Measurements from ENCODE around the gene CNTN2. TPM values are rescaled to one million over a fixed set of nuclear protein-coding genes. Genes with fewer than 3 reads are reported as not detected.

Gene CNTN2
- total RNA-seq, 1 donor, result not detected

- H3K27ac ChIP-seq (ENCODE audit: low read depth, low read length), result no peak overlapping the region
- no peaks in the 10 kb centered on the region for H3K4me1 ChIP-seq (ENCODE audit: insufficient read depth, low read length)
- H3K36me3 ChIP-seq (ENCODE audit: insufficient read depth, low read length), result no peaks in the 10 kb centered on the region
- no peak overlapping the region for H2AFZ ChIP-seq (ENCODE audit: low read length)
- no peaks in the 10 kb centered on the region for H3K79me2 ChIP-seq (ENCODE audit: insufficient read depth, low read length)
- H3K9me3 ChIP-seq (ENCODE audit: low read depth, low read length), result no peaks in the 10 kb centered on the region
- no peak for TF ChIP-seq CTCF (IDR thresholded peaks at IDR 0.05; ENCODE audit: extremely low read depth, low read depth, low read length)
- H3K4me2 ChIP-seq (ENCODE audit: insufficient read depth, low read length), result no peak overlapping the region
- peaks cover 34% of the 10 kb centered on the region for H3K27me3 ChIP-seq (ENCODE audit: insufficient read depth, low read length)
- no peak for DNase-seq (ENCODE audit: insufficient read length, low spot score, missing footprints)
- H3K4me3 ChIP-seq (ENCODE audit: insufficient read depth, low read length), result no peak overlapping the region
- no peaks in the 10 kb centered on the region for H4K20me1 ChIP-seq (ENCODE audit: insufficient read depth, low read length)
Observed at GRCh38 chr1:205028390-205028789, 14.6 kb upstream of the CNTN2 start.

GRCh38 chr1:205028924-205029323 lies 14.1 kb upstream of the CNTN2 start:
- Histone ChIP-seq H3K4me3 (ENCODE audit: insufficient read depth, low read length) (no peak overlapping the region), H4K20me1 (ENCODE audit: insufficient read depth, low read length) (no peaks in the 10 kb centered on the region), H2AFZ (ENCODE audit: low read length) (no peak overlapping the region), H3K36me3 (ENCODE audit: insufficient read depth, low read length) (no peaks in the 10 kb centered on the region), H3K4me1 (ENCODE audit: insufficient read depth, low read length) (no peaks in the 10 kb centered on the region), H3K79me2 (ENCODE audit: insufficient read depth, low read length) (no peaks in the 10 kb centered on the region), H3K9me3 (ENCODE audit: low read depth, low read length) (no peaks in the 10 kb centered on the region), H3K4me2 (ENCODE audit: insufficient read depth, low read length) (no peak overlapping the region), H3K27me3 (ENCODE audit: insufficient read depth, low read length) (peaks cover 34% of the 10 kb centered on the region), H3K27ac (ENCODE audit: low read depth, low read length) (no peak overlapping the region)
- TF ChIP-seq CTCF (IDR thresholded peaks at IDR 0.05; ENCODE audit: extremely low read depth, low read depth, low read length), result no peak
- DNase-seq (ENCODE audit: insufficient read length, low spot score, missing footprints), result no peak

- Histone ChIP-seq H3K4me2 (ENCODE audit: insufficient read depth, low read length) (no peak overlapping the region), H3K4me1 (ENCODE audit: insufficient read depth, low read length) (no peaks in the 10 kb centered on the region), H3K79me2 (ENCODE audit: insufficient read depth, low read length) (no peaks in the 10 kb centered on the region), H3K27me3 (ENCODE audit: insufficient read depth, low read length) (peaks cover 34% of the 10 kb centered on the region), H3K9me3 (ENCODE audit: low read depth, low read length) (no peaks in the 10 kb centered on the region), H4K20me1 (ENCODE audit: insufficient read depth, low read length) (no peaks in the 10 kb centered on the region), H2AFZ (ENCODE audit: low read length) (no peak overlapping the region), H3K4me3 (ENCODE audit: insufficient read depth, low read length) (no peak overlapping the region), H3K27ac (ENCODE audit: low read depth, low read length) (no peak overlapping the region), H3K36me3 (ENCODE audit: insufficient read depth, low read length) (no peaks in the 10 kb centered on the region)
- no peak for DNase-seq (ENCODE audit: insufficient read length, low spot score, missing footprints)
- no peak for TF ChIP-seq CTCF (IDR thresholded peaks at IDR 0.05; ENCODE audit: extremely low read depth, low read depth, low read length)
Observed at GRCh38 chr1:205030241-205030640, 12.8 kb upstream of the CNTN2 start.

- peaks cover 34% of the 10 kb centered on the region for H3K27me3 ChIP-seq (ENCODE audit: insufficient read depth, low read length)
- H3K27ac ChIP-seq (ENCODE audit: low read depth, low read length), result no peak overlapping the region
- H3K4me2 ChIP-seq (ENCODE audit: insufficient read depth, low read length), result no peak overlapping the region
- no peaks in the 10 kb centered on the region for H3K4me1 ChIP-seq (ENCODE audit: insufficient read depth, low read length)
- no peaks in the 10 kb centered on the region for H3K79me2 ChIP-seq (ENCODE audit: insufficient read depth, low read length)
- DNase-seq (ENCODE audit: insufficient read length, low spot score, missing footprints), result no peak
- H4K20me1 ChIP-seq (ENCODE audit: insufficient read depth, low read length), result no peaks in the 10 kb centered on the region
- H3K4me3 ChIP-seq (ENCODE audit: insufficient read depth, low read length), result no peak overlapping the region
- no peak overlapping the region for H2AFZ ChIP-seq (ENCODE audit: low read length)
- no peaks in the 10 kb centered on the region for H3K36me3 ChIP-seq (ENCODE audit: insufficient read depth, low read length)
- no peak for TF ChIP-seq CTCF (IDR thresholded peaks at IDR 0.05; ENCODE audit: extremely low read depth, low read depth, low read length)
- H3K9me3 ChIP-seq (ENCODE audit: low read depth, low read length), result no peaks in the 10 kb centered on the region
Observed at GRCh38 chr1:205030896-205031295, 12.1 kb upstream of the CNTN2 start.
